ENCODE measurements around the gene CNOT4.

DNA sequence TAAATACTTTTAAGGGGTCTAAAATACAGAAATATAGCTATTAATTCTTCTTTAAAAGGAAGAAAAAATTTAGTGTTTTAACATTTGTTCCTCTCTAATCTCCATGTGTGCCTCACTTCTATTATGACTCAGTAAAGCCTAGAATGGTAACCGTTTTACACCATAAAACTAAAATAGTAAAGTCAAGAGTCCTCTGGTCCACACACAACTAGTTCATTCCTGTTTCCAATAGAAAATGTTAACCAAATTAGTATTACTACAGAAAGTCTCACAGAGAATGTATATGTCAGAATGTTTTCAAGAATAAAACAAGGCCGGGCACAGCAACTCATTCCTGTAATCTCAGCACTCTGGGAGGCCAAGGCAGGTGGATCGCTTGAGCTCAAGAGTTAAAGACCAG is 55.8 kb downstream of the CNOT4 start:
- TF ChIP-seq RFX5 (IDR thresholded peaks at IDR 0.05; ENCODE audit: low read depth, low read length) (no peak), MAFK (IDR thresholded peaks at IDR 0.05; ENCODE audit: low read depth, low read length) (no peak), POLR2A (IDR thresholded peaks at IDR 0.05; ENCODE audit: low read depth, low read length) (no peak), MXI1 (IDR thresholded peaks at IDR 0.05; ENCODE audit: borderline replicate concordance, low read depth, low read length) (no peak), CHD1 (IDR thresholded peaks at IDR 0.05; ENCODE audit: low read depth, low read length) (no peak), RAD21 (IDR thresholded peaks at IDR 0.05; ENCODE audit: low read length) (no peak), BHLHE40 (IDR thresholded peaks at IDR 0.05; ENCODE audit: low read depth, low read length) (no peak), NFE2L2 (IDR thresholded peaks at IDR 0.05; ENCODE audit: low read depth, low read length) (no peak), SMC3 (IDR thresholded peaks at IDR 0.05; ENCODE audit: low read depth, low read length) (no peak)
- TF ChIP-seq, protein P1, sequence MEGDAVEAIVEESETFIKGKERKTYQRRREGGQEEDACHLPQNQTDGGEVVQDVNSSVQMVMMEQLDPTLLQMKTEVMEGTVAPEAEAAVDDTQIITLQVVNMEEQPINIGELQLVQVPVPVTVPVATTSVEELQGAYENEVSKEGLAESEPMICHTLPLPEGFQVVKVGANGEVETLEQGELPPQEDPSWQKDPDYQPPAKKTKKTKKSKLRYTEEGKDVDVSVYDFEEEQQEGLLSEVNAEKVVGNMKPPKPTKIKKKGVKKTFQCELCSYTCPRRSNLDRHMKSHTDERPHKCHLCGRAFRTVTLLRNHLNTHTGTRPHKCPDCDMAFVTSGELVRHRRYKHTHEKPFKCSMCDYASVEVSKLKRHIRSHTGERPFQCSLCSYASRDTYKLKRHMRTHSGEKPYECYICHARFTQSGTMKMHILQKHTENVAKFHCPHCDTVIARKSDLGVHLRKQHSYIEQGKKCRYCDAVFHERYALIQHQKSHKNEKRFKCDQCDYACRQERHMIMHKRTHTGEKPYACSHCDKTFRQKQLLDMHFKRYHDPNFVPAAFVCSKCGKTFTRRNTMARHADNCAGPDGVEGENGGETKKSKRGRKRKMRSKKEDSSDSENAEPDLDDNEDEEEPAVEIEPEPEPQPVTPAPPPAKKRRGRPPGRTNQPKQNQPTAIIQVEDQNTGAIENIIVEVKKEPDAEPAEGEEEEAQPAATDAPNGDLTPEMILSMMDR (conservative IDR thresholded peaks at IDR 0.05; ENCODE audit: low read depth, low read length): no peak
- TF ChIP-seq, protein P2, sequence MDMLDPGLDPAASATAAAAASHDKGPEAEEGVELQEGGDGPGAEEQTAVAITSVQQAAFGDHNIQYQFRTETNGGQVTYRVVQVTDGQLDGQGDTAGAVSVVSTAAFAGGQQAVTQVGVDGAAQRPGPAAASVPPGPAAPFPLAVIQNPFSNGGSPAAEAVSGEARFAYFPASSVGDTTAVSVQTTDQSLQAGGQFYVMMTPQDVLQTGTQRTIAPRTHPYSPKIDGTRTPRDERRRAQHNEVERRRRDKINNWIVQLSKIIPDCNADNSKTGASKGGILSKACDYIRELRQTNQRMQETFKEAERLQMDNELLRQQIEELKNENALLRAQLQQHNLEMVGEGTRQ (IDR thresholded peaks at IDR 0.05; ENCODE audit: low read depth, low read length): no peak
- TF ChIP-seq, protein P3, sequence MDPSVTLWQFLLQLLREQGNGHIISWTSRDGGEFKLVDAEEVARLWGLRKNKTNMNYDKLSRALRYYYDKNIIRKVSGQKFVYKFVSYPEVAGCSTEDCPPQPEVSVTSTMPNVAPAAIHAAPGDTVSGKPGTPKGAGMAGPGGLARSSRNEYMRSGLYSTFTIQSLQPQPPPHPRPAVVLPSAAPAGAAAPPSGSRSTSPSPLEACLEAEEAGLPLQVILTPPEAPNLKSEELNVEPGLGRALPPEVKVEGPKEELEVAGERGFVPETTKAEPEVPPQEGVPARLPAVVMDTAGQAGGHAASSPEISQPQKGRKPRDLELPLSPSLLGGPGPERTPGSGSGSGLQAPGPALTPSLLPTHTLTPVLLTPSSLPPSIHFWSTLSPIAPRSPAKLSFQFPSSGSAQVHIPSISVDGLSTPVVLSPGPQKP (IDR thresholded peaks at IDR 0.05; ENCODE audit: borderline replicate concordance, low read depth, low read length): no peak

Measured in IMR-90 (cell line).